Mesenchymal stem cell (in vitro differentiated cells and primary cell): ENCODE results near the gene ZDHHC12.

Experiments
- DNase-seq: peaks from one replicate; pipeline ENCODE4 v3.0.0-alpha.2; 2013
- H2AFZ ChIP-seq: one replicate; pipeline ENCODE4 v1.6.1; 2013; ENCODE audit warnings: low read depth, mild to moderate bottlenecking, control low read depth, inconsistent platforms, low read length, moderate library complexity
- H2AK5ac ChIP-seq: 2 replicates; pipeline ENCODE4 v1.6.1; 2013; ENCODE audit warnings: low read length, moderate library complexity, mild to moderate bottlenecking, inconsistent platforms; ENCODE audit not compliant: severe bottlenecking
- H2BK120ac ChIP-seq: one replicate; pipeline ENCODE4 v1.6.1; 2013; ENCODE audit warnings: low read depth, mild to moderate bottlenecking, inconsistent platforms, low read length, moderate library complexity
- H2BK12ac ChIP-seq, 2 experiments: one replicate each; pipeline ENCODE4 v1.6.1; 2013; ENCODE audit warnings: inconsistent platforms in 2 of 2, low read length in 2 of 2, mild to moderate bottlenecking in 2 of 2, moderate library complexity in 2 of 2, control low read depth in 1 of 2
- H2BK15ac ChIP-seq: one replicate; pipeline ENCODE4 v1.6.1; 2013; ENCODE audit warnings: mild to moderate bottlenecking, low read depth, inconsistent platforms; ENCODE audit not compliant: poor library complexity, severe bottlenecking
- H2BK5ac ChIP-seq: 2 replicates; pipeline ENCODE4 v1.6.1; 2013; ENCODE audit warnings: low read depth, mild to moderate bottlenecking, low read length, control low read depth, inconsistent platforms; ENCODE audit not compliant: poor library complexity, severe bottlenecking
- H3K14ac ChIP-seq, 2 experiments: one replicate each; pipeline ENCODE4 v1.6.1; 2013; ENCODE audit warnings: inconsistent platforms in 2 of 2, low read length in 2 of 2, control low read depth in 1 of 2, mild to moderate bottlenecking in 1 of 2, moderate library complexity in 1 of 2
- H3K18ac ChIP-seq, 2 experiments: one replicate each; pipeline ENCODE4 v1.6.1; 2013; ENCODE audit warnings: inconsistent platforms in 2 of 2, low read length in 2 of 2, control low read depth in 1 of 2, low read depth in 1 of 2, mild to moderate bottlenecking in 1 of 2
- H3K23ac ChIP-seq, 2 experiments: one replicate each; pipeline ENCODE4 v1.6.1; 2013; ENCODE audit warnings: inconsistent platforms in 2 of 2, low read length in 2 of 2, mild to moderate bottlenecking in 2 of 2, moderate library complexity in 2 of 2, control low read depth in 1 of 2
- H3K27ac ChIP-seq: 2 replicates; pipeline ENCODE4 v1.5.1; 2013; ENCODE audit warnings: mild to moderate bottlenecking, moderate library complexity, low read length, control low read depth, inconsistent platforms; ENCODE audit not compliant: poor library complexity, severe bottlenecking
- H3K27me3 ChIP-seq, 2 experiments: 2 replicates each; pipeline versions ENCODE4 v1.6.1 to v1.7.0; 2013; ENCODE audit warnings: low read length in 2 of 2, mild to moderate bottlenecking in 2 of 2, moderate library complexity in 2 of 2, control low read depth in 1 of 2, inconsistent platforms in 1 of 2; ENCODE audit not compliant: control insufficient read depth in 1 of 2, insufficient read depth in 1 of 2
- H3K36me3 ChIP-seq, 2 experiments: 2 replicates each; pipeline versions ENCODE4 v1.6.1 to v1.7.0; 2013; ENCODE audit warnings: low read length in 2 of 2, control low read depth in 1 of 2, inconsistent platforms in 1 of 2, low read depth in 1 of 2, mild to moderate bottlenecking in 1 of 2; ENCODE audit not compliant: insufficient read depth in 2 of 2, control insufficient read depth in 1 of 2
- H3K4ac ChIP-seq, 2 experiments: one replicate each; pipeline ENCODE4 v1.6.1; 2013; ENCODE audit warnings: inconsistent platforms in 2 of 2, low read length in 2 of 2, mild to moderate bottlenecking in 2 of 2, moderate library complexity in 2 of 2, control low read depth in 1 of 2, low read depth in 1 of 2
- H3K4me1 ChIP-seq: 2 replicates; pipeline ENCODE4 v1.6.1; 2013; ENCODE audit warnings: low read depth, low read length, control low read depth; ENCODE audit not compliant: control insufficient read depth, insufficient read depth
- H3K4me2 ChIP-seq: 2 replicates; pipeline ENCODE4 v1.6.1; 2013; ENCODE audit warnings: low read length, mild to moderate bottlenecking, inconsistent platforms; ENCODE audit not compliant: poor library complexity, severe bottlenecking
- H3K4me3 ChIP-seq, 2 experiments: 2 replicates each; pipeline versions ENCODE4 v1.5.1 to v1.7.0; 2013; ENCODE audit warnings: low read length in 2 of 2, mild to moderate bottlenecking in 2 of 2, control low read depth in 1 of 2, low read depth in 1 of 2; ENCODE audit not compliant: insufficient read depth in 1 of 2
- H3K79me1 ChIP-seq: replicated peaks from 2 replicates; pipeline ENCODE4 v1.6.1; 2013; ENCODE audit warnings: mild to moderate bottlenecking, control low read depth, low read length, inconsistent platforms; ENCODE audit not compliant: poor library complexity, severe bottlenecking
- H3K9ac ChIP-seq: 2 replicates; pipeline ENCODE4 v1.7.0; 2013; ENCODE audit warnings: mild to moderate bottlenecking, low read length, moderate library complexity
- H3K9me3 ChIP-seq: 2 replicates; pipeline ENCODE4 v1.7.0; 2013; ENCODE audit warnings: mild to moderate bottlenecking, low read length; ENCODE audit not compliant: control insufficient read depth
- H4K8ac ChIP-seq: one replicate; pipeline ENCODE4 v1.6.1; 2013; ENCODE audit warnings: inconsistent platforms, mild to moderate bottlenecking, low read length, moderate library complexity
- H4K91ac ChIP-seq: one replicate; pipeline ENCODE4 v1.6.1; 2013; ENCODE audit warnings: mild to moderate bottlenecking, low read length, inconsistent platforms
- WGBS: methylation state at CpG from one replicate; pipeline ENCODE4 v1.1.7; 2013; ENCODE audit warnings: mixed read lengths; 5-methylcytosine and 5-hydroxymethylcytosine counted together

Gene ZDHHC12

DNA sequence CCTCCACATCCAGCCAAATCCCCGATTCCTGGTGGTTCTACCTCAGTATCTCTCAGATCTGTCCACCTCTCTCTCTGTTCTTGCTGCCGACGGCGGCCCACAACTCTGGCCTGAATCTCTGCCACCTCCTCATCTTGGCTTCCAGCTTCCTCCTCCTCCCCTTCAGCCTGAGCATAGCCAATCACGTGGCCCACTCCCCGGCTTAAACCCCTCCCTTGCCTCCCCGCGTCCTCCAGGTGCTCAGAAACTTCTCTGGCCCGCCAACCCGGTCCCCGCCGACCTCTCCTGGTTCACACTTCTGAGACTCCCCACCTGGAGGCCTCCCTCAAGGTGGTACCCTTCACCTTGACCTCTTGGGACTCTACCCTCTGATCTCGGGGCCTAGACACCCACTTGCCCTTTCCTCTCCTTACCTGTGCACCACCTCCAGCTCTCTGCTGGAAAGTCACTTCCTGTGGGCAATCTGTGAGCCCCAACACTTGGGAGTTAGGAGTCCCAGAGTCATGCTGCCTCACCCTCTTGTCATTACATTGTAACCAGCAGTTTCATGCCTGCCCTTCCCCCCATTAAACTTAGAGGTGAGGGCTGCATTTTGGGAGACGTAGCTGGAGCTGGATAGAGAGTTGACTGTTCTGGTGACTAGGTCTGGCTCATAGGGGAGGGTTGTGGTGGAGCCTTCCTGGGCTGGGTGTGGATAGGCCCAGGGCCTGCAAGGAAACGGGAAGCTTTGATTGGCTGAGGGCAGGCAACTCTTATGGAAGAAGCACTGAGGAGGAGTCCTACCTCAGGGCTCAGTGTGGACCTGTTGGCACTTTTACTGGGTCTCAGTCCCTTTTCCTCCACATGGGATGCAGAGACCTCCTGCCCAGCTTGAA is 39.4 kb downstream of the ZDHHC12 start:
- Histone ChIP-seq H2BK12ac (peak overlapping the region in 1 of 2 experiments; percentile 90), H3K79me1 (peaks cover 16% of the 10 kb centered on the region), H3K4me1 (peaks cover 30% of the 10 kb centered on the region), H4K91ac (peak overlapping the region; percentile 74), H3K9me3 (no peaks in the 10 kb centered on the region), H3K4me3 (peak overlapping the region; percentile 70 to 80), H3K14ac (peak overlapping the region in 1 of 2 experiments; percentile 97), H3K4me2 (peak overlapping the region; percentile 70), H4K8ac (peak overlapping the region; percentile 88), H3K4ac (peak overlapping the region; percentile 90 to 99), H3K27ac (peak overlapping the region; percentile 92), H3K9ac (peak overlapping the region; percentile 91), H2AFZ (peak overlapping the region; percentile 47), H2BK5ac (peak overlapping the region; percentile 46), H2AK5ac (peak overlapping the region; percentile 88), H3K23ac (peak overlapping the region in 1 of 2 experiments; percentile 71), H3K27me3 (no peaks in the 10 kb centered on the region), H3K36me3 (peaks cover 0 to 3% of the 10 kb centered on the region in 2 experiments), H2BK120ac (peak overlapping the region; percentile 87), H3K18ac (peak overlapping the region; percentile 90 to 97), H2BK15ac (peak overlapping the region; percentile 95)
- DNase-seq = peak; percentile 79
- 2% methylated on average over 15 of the region's 15 CpGs for WGBS

DNA sequence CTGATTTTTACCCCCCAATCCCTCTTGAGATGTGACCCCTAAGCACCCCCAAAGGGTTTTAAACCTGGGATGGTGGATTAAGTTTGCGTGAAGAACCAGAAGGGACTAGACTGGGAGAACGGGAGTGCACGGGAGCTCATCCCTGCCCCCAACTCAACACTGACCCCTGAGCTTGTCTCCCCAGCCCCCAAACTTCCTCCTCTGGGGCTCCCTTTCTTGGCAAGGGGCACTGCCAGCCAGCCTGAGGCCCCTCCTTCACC is 39.9 kb downstream of the ZDHHC12 start:
- Histone ChIP-seq H3K18ac (peak overlapping the region; percentile 90 to 97), H3K27me3 (no peaks in the 10 kb centered on the region), H2BK120ac (peak overlapping the region; percentile 71), H3K4me2 (peak overlapping the region; percentile 70), H3K36me3 (peaks cover 0 to 3% of the 10 kb centered on the region in 2 experiments), H3K79me1 (peaks cover 17% of the 10 kb centered on the region), H2AFZ (peak overlapping the region; percentile 47), H2BK12ac (peak overlapping the region in 1 of 2 experiments; percentile 40), H3K9ac (peak overlapping the region; percentile 91), H4K91ac (peak overlapping the region; percentile 74), H3K14ac (no peak overlapping the region), H2BK5ac (peak overlapping the region; percentile 21), H3K4me3 (peak overlapping the region; percentile 70 to 80), H3K4me1 (peaks cover 31% of the 10 kb centered on the region), H2AK5ac (peak overlapping the region; percentile 70), H4K8ac (peak overlapping the region; percentile 88), H3K27ac (peak overlapping the region; percentile 92), H2BK15ac (peak overlapping the region; percentile 90), H3K9me3 (no peaks in the 10 kb centered on the region), H3K23ac (peak overlapping the region in 1 of 2 experiments; percentile 71), H3K4ac (peak overlapping the region; percentile 90 to 99)
- 0% methylated on average over 3 of the region's 3 CpGs for WGBS
- no peak for DNase-seq

DNA sequence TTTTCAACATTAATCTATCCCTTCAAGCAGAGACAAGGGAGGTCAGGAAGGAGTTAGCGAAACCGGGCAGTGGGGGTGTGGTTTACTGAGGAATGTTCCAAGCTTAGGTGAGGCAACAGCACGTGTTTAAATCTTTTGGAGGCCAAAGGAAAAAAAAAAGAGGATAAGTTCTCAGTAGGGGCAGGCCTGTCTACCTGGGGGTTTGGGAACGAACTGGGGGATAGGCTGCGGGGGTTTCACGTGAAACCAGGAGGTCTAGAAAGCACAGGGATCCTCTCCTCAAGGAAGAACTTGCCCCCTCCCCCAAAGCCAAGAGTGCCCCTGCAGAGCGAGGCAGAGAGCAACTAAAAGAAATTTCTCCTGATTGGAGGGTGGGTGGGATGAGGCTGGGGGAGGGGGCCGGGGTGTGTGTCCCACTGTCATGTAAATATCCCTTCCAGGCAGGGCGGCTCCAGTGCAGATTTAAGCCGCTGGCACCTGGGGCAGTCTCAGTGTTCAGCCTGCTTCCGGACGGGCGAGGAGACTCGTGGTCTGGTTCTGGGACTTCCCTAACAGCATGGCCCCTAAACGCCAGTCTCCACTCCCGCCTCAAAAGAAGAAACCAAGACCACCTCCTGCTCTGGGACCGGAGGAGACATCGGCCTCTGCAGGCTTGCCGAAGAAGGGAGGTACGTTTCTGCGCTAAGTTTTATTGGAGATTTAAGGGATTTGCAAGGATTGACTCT is 40.4 kb downstream of the ZDHHC12 start:
- Histone ChIP-seq H3K23ac (no peak overlapping the region), H3K9me3 (no peaks in the 10 kb centered on the region), H3K36me3 (peaks cover 0 to 3% of the 10 kb centered on the region in 2 experiments), H2BK15ac (peak overlapping the region; percentile 80), H3K18ac (peak overlapping the region; percentile 90 to 97), H3K9ac (peak overlapping the region; percentile 91), H2AFZ (no peak overlapping the region), H3K14ac (peak overlapping the region in 1 of 2 experiments; percentile 16), H2BK5ac (no peak overlapping the region), H3K79me1 (peaks cover 17% of the 10 kb centered on the region), H3K27ac (peak overlapping the region; percentile 92), H3K4me2 (peak overlapping the region; percentile 70), H2AK5ac (no peak overlapping the region), H4K91ac (peak overlapping the region; percentile 69), H4K8ac (peak overlapping the region; percentile 85), H3K27me3 (no peaks in the 10 kb centered on the region), H3K4me3 (peak overlapping the region; percentile 70 to 80), H3K4ac (peak overlapping the region; percentile 90 to 99), H2BK120ac (peak overlapping the region; percentile 71), H2BK12ac (no peak overlapping the region), H3K4me1 (peaks cover 31% of the 10 kb centered on the region)
- DNase-seq = peak; percentile 51
- 3% methylated on average over 8 of the region's 21 CpGs for WGBS

GRCh38 chr9:128677794-128678193 is 46.1 kb downstream of the ZDHHC12 start:
- Histone ChIP-seq H4K91ac (no peak overlapping the region), H2BK120ac (no peak overlapping the region), H2BK12ac (no peak overlapping the region), H4K8ac (no peak overlapping the region), H2BK5ac (no peak overlapping the region), H3K36me3 (peaks cover 0 to 8% of the 10 kb centered on the region in 2 experiments), H2AFZ (no peak overlapping the region), H3K18ac (no peak overlapping the region), H3K4me3 (no peak overlapping the region), H3K9ac (no peak overlapping the region), H3K23ac (no peak overlapping the region), H2AK5ac (no peak overlapping the region), H3K14ac (no peak overlapping the region), H3K4ac (no peak overlapping the region), H3K4me2 (no peak overlapping the region), H2BK15ac (no peak overlapping the region), H3K27ac (no peak overlapping the region), H3K79me1 (peaks cover 17% of the 10 kb centered on the region), H3K4me1 (peaks cover 5% of the 10 kb centered on the region), H3K27me3 (no peaks in the 10 kb centered on the region), H3K9me3 (no peaks in the 10 kb centered on the region)
- DNase-seq = no peak
- WGBS = 90% methylated on average over 10 of the region's 10 CpGs
